CD14-positive monocyte (primary cell): Measurements from ENCODE around the gene C11orf42. TPM values are rescaled to one million over a fixed set of nuclear protein-coding genes. Genes with fewer than 3 reads are reported as not detected.

ENCODE experiments used
- DNase-seq, 3 donors: peaks; one replicate each; pipeline ENCODE4 v3.0.0-alpha.2; 2011 to 2022
- H2AFZ ChIP-seq: 2 replicates; pipeline ENCODE4 v1.6.0; 2012; ENCODE audit warnings: mild to moderate bottlenecking, low read depth, low read length, inconsistent platforms; ENCODE audit not compliant: insufficient read depth, poor library complexity, severe bottlenecking
- H3K27ac ChIP-seq, 2 donors: 1 replicate in 1 of 2; 2 replicates in 1 of 2; pipeline ENCODE4 v1.5.1; 2012 to 2013; ENCODE audit warnings: low read length in 2 of 2, control low read depth in 1 of 2, inconsistent platforms in 1 of 2, low read depth in 1 of 2, mild to moderate bottlenecking in 1 of 2
- H3K27me3 ChIP-seq, 2 donors: one replicate each; pipeline versions ENCODE4 v1.6.0 to v1.6.1; 2011 to 2013; ENCODE audit warnings: low read length in 2 of 2; ENCODE audit not compliant: control insufficient read depth in 2 of 2, insufficient read depth in 2 of 2
- H3K36me3 ChIP-seq, 2 donors: replicated peaks in 1 of 2; 1 replicate in 1 of 2; 2 replicates in 1 of 2; pipeline versions ENCODE4 v1.5.1 to v1.6.1; 2012 to 2013; ENCODE audit warnings: low read length in 2 of 2, control low read depth in 1 of 2, inconsistent platforms in 1 of 2, mild to moderate bottlenecking in 1 of 2; ENCODE audit not compliant: insufficient read depth in 2 of 2, control insufficient read depth in 1 of 2
- H3K4me1 ChIP-seq, 2 donors: 1 replicate in 1 of 2; 2 replicates in 1 of 2; pipeline versions ENCODE4 v1.5.1 to v1.6.1; 2012 to 2013; ENCODE audit warnings: low read length in 2 of 2, control low read depth in 1 of 2, inconsistent platforms in 1 of 2, mild to moderate bottlenecking in 1 of 2, moderate library complexity in 1 of 2; ENCODE audit not compliant: insufficient read depth in 2 of 2, control insufficient read depth in 1 of 2
- H3K4me2 ChIP-seq: replicated peaks from 2 replicates; pipeline ENCODE3; 2012; ENCODE audit warnings: low read length, moderate library complexity, mild to moderate bottlenecking; ENCODE audit not compliant: poor library complexity, severe bottlenecking; ENCODE audit errors: extremely low read depth
- H3K4me3 ChIP-seq, 3 experiments: fragments of 200-600 bp in 1 of 3; sonication (generic) in 1 of 3; replicated peaks in 1 of 3; 1 replicate in 2 of 3; 2 replicates in 1 of 3; pipeline ENCODE4 v1.5.1; 2011 to 2013; ENCODE audit warnings: low read length in 3 of 3, mild to moderate bottlenecking in 3 of 3, control low read depth in 2 of 3, low read depth in 2 of 3, inconsistent platforms in 1 of 3, moderate library complexity in 1 of 3
- H3K79me2 ChIP-seq: 2 replicates; pipeline ENCODE4 v1.6.0; 2012; ENCODE audit warnings: mild to moderate bottlenecking, control low read depth, inconsistent platforms, low read length, moderate library complexity; ENCODE audit not compliant: insufficient read depth
- H3K9ac ChIP-seq: 2 replicates; pipeline ENCODE4 v1.6.0; 2017; ENCODE audit warnings: low read length, mild to moderate bottlenecking; ENCODE audit not compliant: insufficient read depth, poor library complexity, severe bottlenecking
- H3K9me3 ChIP-seq, 2 donors: replicated peaks in 1 of 2; 1 replicate in 1 of 2; 2 replicates in 1 of 2; pipeline versions ENCODE4 v1.5.1 to v1.6.1; 2012 to 2013; ENCODE audit warnings: low read length in 2 of 2, control low read depth in 1 of 2; ENCODE audit not compliant: control insufficient read depth in 1 of 2, insufficient read depth in 1 of 2
- H4K20me1 ChIP-seq: 2 replicates; pipeline ENCODE4 v1.6.0; 2012; ENCODE audit warnings: mild to moderate bottlenecking, low read length, control low read depth, moderate library complexity; ENCODE audit not compliant: insufficient read depth
- H3K27ac Mint-ChIP-seq, 7 donors: one replicate each; pipeline ENCODE4 v1.8.0; 2020; ENCODE audit warnings: mild to moderate bottlenecking in 7 of 7, mixed read lengths in 7 of 7, moderate library complexity in 6 of 7, inconsistent platforms in 2 of 7
- H3K27me3 Mint-ChIP-seq, 3 donors: one replicate each; pipeline ENCODE4 v1.8.0; 2021 to 2022; ENCODE audit warnings: low read depth in 3 of 3, mild to moderate bottlenecking in 3 of 3, mixed read lengths in 3 of 3, moderate library complexity in 3 of 3, inconsistent platforms in 1 of 3
- H3K36me3 Mint-ChIP-seq, 2 donors: one replicate each; pipeline ENCODE4 v1.8.0; 2020; ENCODE audit warnings: mixed read lengths in 2 of 2, inconsistent platforms in 1 of 2, mild to moderate bottlenecking in 1 of 2
- H3K4me1 Mint-ChIP-seq: one replicate; pipeline ENCODE4 v1.8.0; 2020; ENCODE audit warnings: mild to moderate bottlenecking, mixed read lengths
- H3K4me3 Mint-ChIP-seq, 2 donors: one replicate each; pipeline ENCODE4 v1.8.0; 2020; ENCODE audit warnings: mild to moderate bottlenecking in 2 of 2, mixed read lengths in 2 of 2, moderate library complexity in 1 of 2
- H3K9me3 Mint-ChIP-seq, 7 donors: one replicate each; pipeline ENCODE4 v1.8.0; 2020 to 2022; ENCODE audit warnings: mixed read lengths in 7 of 7, mild to moderate bottlenecking in 6 of 7, moderate library complexity in 6 of 7, inconsistent platforms in 2 of 7
- WGBS: methylation state at CpG from one replicate; pipeline ENCODE4 v1.1.5; 2013; ENCODE audit warnings: missing lambda C conversion rate; ENCODE audit not compliant: insufficient coverage; 5-methylcytosine and 5-hydroxymethylcytosine counted together
- intact Hi-C, 2 donors: fragments of 100-400 bp; cut with micrococcal nuclease; formaldehyde crosslinking; loops; one replicate each; pipeline versions ENCODE4 v1.15.0 to v1.15.1; 2023
- polyA plus RNA-seq, 3 donors: library from polyadenylated mRNA; depleted of rRNA in 1 of 3; unstranded in 2 of 3; stranded (reverse) in 1 of 3; fragments of 300-500 nt in 2 of 3; fragments of >200 nt in 1 of 3; fragmentation: Illumina TruSeq in 2 of 3; gene quantifications; 1 replicate in 2 of 3; 2 replicates in 1 of 3; pipeline ENCODE4 v1.2.3, GENCODE V29; 2012 to 2021
- TF ChIP-seq, protein P1 (sequence below): fragments of 200-600 bp; IDR thresholded peaks from one replicate; pipeline ENCODE4 v1.8.0; 2022; ENCODE audit warnings: antibody characterized with exemption, mild to moderate bottlenecking

Gene C11orf42
- polyA plus RNA-seq, 3 donors: not detected

GRCh38 chr11:6249770-6250555 lies 44.6 kb downstream of the C11orf42 start:
- Histone ChIP-seq H3K4me2 (no peak overlapping the region), H2AFZ (peak overlapping the region; percentile 6), H3K27ac (no peak overlapping the region), H4K20me1 (no peaks in the 10 kb centered on the region), H3K4me3 (no peak overlapping the region), H3K79me2 (no peaks in the 10 kb centered on the region), H3K9me3 (no peaks in the 10 kb centered on the region), H3K36me3 (no peaks in the 10 kb centered on the region), H3K4me1 (peaks cover 0 to 6% of the 10 kb centered on the region in 2 donors), H3K27me3 (peaks cover 1 to 8% of the 10 kb centered on the region in 2 donors), H3K9ac (no peak overlapping the region)
- TF ChIP-seq, protein P1, sequence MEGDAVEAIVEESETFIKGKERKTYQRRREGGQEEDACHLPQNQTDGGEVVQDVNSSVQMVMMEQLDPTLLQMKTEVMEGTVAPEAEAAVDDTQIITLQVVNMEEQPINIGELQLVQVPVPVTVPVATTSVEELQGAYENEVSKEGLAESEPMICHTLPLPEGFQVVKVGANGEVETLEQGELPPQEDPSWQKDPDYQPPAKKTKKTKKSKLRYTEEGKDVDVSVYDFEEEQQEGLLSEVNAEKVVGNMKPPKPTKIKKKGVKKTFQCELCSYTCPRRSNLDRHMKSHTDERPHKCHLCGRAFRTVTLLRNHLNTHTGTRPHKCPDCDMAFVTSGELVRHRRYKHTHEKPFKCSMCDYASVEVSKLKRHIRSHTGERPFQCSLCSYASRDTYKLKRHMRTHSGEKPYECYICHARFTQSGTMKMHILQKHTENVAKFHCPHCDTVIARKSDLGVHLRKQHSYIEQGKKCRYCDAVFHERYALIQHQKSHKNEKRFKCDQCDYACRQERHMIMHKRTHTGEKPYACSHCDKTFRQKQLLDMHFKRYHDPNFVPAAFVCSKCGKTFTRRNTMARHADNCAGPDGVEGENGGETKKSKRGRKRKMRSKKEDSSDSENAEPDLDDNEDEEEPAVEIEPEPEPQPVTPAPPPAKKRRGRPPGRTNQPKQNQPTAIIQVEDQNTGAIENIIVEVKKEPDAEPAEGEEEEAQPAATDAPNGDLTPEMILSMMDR: no peak
- Mint-ChIP-seq H3K9me3 (peaks cover 0 to 2% (median 0%) of the 10 kb centered on the region in 7 donors), H3K4me3 (no peak overlapping the region), H3K27ac (no peak overlapping the region), H3K27me3 (peaks cover 1 to 5% (median 5%) of the 10 kb centered on the region in 3 donors), H3K36me3 (no peaks in the 10 kb centered on the region), H3K4me1 (peaks cover 8% of the 10 kb centered on the region)
- intact Hi-C loops: no loop called here
- WGBS: 42% methylated on average over 2 of the region's 3 CpGs
- DNase-seq: peak in 2 of 3 donors; percentile 25 to 42

DNA sequence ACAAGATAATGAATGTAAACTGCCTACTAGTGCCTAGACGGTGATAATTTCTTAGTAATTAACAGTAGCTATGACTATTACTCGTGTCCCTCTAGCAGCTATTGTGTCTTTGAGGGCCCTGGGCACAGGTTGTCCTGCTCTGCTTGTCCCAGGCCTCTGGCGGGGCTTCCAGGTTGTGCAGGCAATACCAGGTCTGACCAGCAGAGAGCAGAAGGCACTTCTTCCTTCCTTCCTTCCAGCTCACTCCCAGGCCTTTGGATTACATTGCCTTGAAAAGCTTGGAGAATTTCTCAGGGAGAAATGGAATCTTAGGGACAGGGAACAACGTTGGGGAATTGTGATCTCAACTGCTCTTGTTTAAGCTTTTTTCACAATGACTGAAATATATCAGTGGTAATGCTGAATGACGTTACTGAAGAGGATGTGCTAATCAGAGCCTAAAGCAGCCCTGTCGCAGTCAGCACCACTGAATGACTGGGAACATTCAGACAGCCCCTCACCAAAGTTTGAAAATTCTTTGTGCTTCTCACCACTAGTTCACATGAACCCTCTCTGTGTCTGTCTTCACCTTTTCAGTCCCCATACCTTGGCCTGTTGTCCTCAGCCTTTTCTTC lies 45.9 kb downstream of the C11orf42 start:
- H3K9me3 Mint-ChIP-seq: peaks cover 0 to 2% (median 0%) of the 10 kb centered on the region in 7 donors
- Histone ChIP-seq H3K9ac (no peak overlapping the region), H2AFZ (no peak overlapping the region), H3K4me3 (no peak overlapping the region), H3K36me3 (no peaks in the 10 kb centered on the region), H3K4me2 (no peak overlapping the region), H4K20me1 (no peaks in the 10 kb centered on the region), H3K27me3 (peaks cover 10 to 20% of the 10 kb centered on the region in 2 donors), H3K9me3 (no peaks in the 10 kb centered on the region), H3K27ac (no peak overlapping the region), H3K4me1 (peaks cover 0 to 6% of the 10 kb centered on the region in 2 donors), H3K79me2 (no peaks in the 10 kb centered on the region)
- H3K4me1 Mint-ChIP-seq: peaks cover 8% of the 10 kb centered on the region
- H3K36me3 Mint-ChIP-seq: no peaks in the 10 kb centered on the region
- H3K27ac Mint-ChIP-seq: peak overlapping the region in 1 of 7 donors; percentile 52
- intact Hi-C loops: no loop called here
- peaks cover 1 to 5% (median 4%) of the 10 kb centered on the region in 3 donors for H3K27me3 Mint-ChIP-seq
- DNase-seq: peak in 2 of 3 donors; percentile 35 to 52
- H3K4me3 Mint-ChIP-seq: no peak overlapping the region
- 76% methylated on average over 4 of the region's 6 CpGs for WGBS
- TF ChIP-seq, protein P1: peak; percentile 72
